ENCODE measurements around the gene BTBD9. TPM values are rescaled to one million over a fixed set of nuclear protein-coding genes. Genes with fewer than 3 reads are reported as not detected.
A peak's percentile ranks its signal among the peaks of the same experiment; 100 is the strongest.

BTBD9 gene
- total and polyA plus RNA-seq, 4 donors = 8.7 to 73.9 (median 28.3) TPM

DNA sequence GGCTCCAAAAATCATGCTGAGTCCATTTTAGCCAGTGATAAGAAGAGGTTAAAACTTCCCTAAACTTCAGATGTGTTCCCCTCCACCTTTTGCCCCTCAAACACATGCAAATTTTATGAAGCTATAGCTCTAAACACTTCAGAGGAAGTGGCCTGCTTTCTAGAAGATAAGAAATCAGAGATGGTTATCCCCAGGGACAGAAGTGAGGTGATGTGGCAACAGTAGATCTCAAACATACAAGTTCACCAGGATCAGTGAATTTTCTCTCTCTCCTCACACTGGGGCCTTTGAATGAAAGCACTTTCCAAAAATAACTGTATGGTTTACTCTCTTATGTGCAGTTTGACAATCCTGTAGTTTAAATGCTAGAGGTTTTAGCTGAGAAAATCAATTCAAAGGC lies 332.0 kb downstream of the BTBD9 start:
- TF ChIP-seq, protein P1, sequence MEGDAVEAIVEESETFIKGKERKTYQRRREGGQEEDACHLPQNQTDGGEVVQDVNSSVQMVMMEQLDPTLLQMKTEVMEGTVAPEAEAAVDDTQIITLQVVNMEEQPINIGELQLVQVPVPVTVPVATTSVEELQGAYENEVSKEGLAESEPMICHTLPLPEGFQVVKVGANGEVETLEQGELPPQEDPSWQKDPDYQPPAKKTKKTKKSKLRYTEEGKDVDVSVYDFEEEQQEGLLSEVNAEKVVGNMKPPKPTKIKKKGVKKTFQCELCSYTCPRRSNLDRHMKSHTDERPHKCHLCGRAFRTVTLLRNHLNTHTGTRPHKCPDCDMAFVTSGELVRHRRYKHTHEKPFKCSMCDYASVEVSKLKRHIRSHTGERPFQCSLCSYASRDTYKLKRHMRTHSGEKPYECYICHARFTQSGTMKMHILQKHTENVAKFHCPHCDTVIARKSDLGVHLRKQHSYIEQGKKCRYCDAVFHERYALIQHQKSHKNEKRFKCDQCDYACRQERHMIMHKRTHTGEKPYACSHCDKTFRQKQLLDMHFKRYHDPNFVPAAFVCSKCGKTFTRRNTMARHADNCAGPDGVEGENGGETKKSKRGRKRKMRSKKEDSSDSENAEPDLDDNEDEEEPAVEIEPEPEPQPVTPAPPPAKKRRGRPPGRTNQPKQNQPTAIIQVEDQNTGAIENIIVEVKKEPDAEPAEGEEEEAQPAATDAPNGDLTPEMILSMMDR (IDR thresholded peaks at IDR 0.05; ENCODE audit: control extremely low read depth, extremely low read depth) = no peak
- Histone ChIP-seq H3K27ac (ENCODE audit: low read depth in 1 of 2, low read length in 1 of 2) (no peak overlapping the region), H3K9me3 (ENCODE audit: control insufficient read depth in 4 of 4, insufficient read depth in 3 of 4, low read length in 3 of 4) (no peaks in the 10 kb centered on the region), H3K4me1 (ENCODE audit: control insufficient read depth in 5 of 5, insufficient read depth in 5 of 5, low read length in 5 of 5) (peaks cover 0 to 22% (median 0%) of the 10 kb centered on the region in 5 donors), H3K36me3 (ENCODE audit: control insufficient read depth in 4 of 4, insufficient read depth in 4 of 4, low read length in 4 of 4) (peaks cover 0 to 1% (median 0%) of the 10 kb centered on the region in 4 donors), H3K27me3 (ENCODE audit: control insufficient read depth in 3 of 3, insufficient read depth in 3 of 3, low read length in 2 of 3) (no peaks in the 10 kb centered on the region), H3K4me3 (no peak overlapping the region), H3K9ac (ENCODE audit: insufficient read depth in 1 of 2, low read length in 2 of 2) (peak overlapping the region in 1 of 2 donors; percentile 0)
- ATAC-seq (ENCODE audit: insufficient read depth, low FRiP score) (no peak), DNase-seq (no peak)

DNA sequence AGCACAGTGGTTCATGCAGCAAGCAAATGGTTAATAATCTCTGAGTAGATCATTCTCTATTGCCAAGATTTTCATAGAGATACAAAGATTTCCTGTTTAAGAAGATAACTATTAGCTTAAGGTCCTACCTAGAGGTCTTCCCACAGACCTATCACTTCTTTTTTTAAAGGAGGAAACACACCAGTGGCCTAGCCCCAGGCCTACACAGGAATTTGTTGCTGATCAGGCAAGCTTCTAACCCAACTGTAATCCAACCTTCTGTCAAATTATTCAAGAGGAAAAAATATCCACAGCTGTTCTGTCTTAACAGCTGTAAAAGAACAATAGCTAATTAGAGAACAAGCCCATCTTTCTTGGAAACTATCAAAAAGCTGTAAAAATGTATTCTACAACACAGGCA lies 332.8 kb downstream of the BTBD9 start:
- no peak overlapping the region for H3K4me3 ChIP-seq
- H3K27me3 ChIP-seq (ENCODE audit: control insufficient read depth in 3 of 3, insufficient read depth in 3 of 3, low read length in 2 of 3) = no peaks in the 10 kb centered on the region
- DNase-seq = peak in 1 of 3 donors; percentile 64
- peaks cover 0 to 1% (median 0%) of the 10 kb centered on the region in 4 donors for H3K36me3 ChIP-seq (ENCODE audit: control insufficient read depth in 4 of 4, insufficient read depth in 4 of 4, low read length in 4 of 4)
- TF ChIP-seq, protein P1 (IDR thresholded peaks at IDR 0.05; ENCODE audit: control extremely low read depth, extremely low read depth) = no peak
- ATAC-seq (ENCODE audit: insufficient read depth, low FRiP score) = no peak
- H3K9ac ChIP-seq (ENCODE audit: insufficient read depth in 1 of 2, low read length in 2 of 2) = no peak overlapping the region
- H3K27ac ChIP-seq (ENCODE audit: low read depth in 1 of 2, low read length in 1 of 2) = no peak overlapping the region
- no peaks in the 10 kb centered on the region for H3K9me3 ChIP-seq (ENCODE audit: control insufficient read depth in 4 of 4, insufficient read depth in 3 of 4, low read length in 3 of 4)
- peaks cover 0 to 22% (median 0%) of the 10 kb centered on the region in 5 donors for H3K4me1 ChIP-seq (ENCODE audit: control insufficient read depth in 5 of 5, insufficient read depth in 5 of 5, low read length in 5 of 5)

DNA sequence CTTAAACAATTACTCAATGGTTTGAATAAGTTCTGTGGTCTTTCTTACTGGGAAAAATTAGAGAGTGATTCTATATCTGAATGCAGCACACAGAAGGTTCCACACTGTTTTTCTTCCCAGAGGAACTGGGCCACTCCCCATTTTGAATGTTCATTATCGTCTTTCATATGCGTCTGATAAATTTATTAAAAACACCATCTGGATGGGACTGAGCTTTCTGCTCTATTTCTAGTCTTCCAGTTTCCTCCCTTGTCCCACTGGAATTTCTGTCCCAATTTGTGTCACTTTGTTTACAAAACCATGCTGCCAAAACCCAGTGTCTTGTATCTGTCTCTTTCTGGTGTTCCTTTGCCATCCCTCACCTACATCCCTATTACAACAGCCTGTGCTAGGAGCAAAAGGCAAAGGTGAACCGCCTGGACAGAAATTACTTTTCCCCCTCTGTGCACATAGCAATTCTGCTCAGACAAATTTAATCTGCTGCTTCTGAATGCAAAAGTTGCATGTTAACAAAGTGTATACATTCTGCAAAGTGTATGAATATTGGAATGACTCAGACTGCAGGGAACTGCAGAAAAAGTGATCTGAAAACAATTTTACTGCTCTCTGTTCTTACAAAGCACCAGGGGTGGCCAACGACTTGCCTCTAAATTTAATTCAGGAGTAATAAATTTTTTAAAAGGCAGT lies 333.6 kb downstream of the BTBD9 start:
- H3K27me3 ChIP-seq (ENCODE audit: control insufficient read depth in 3 of 3, insufficient read depth in 3 of 3, low read length in 2 of 3) = no peaks in the 10 kb centered on the region
- TF ChIP-seq, protein P1 (IDR thresholded peaks at IDR 0.05; ENCODE audit: control extremely low read depth, extremely low read depth) = no peak
- H3K4me3 ChIP-seq = no peak overlapping the region
- H3K27ac ChIP-seq (ENCODE audit: low read depth in 1 of 2, low read length in 1 of 2) = no peak overlapping the region
- H3K4me1 ChIP-seq (ENCODE audit: control insufficient read depth in 5 of 5, insufficient read depth in 5 of 5, low read length in 5 of 5) = peaks cover 0 to 22% (median 0%) of the 10 kb centered on the region in 5 donors
- no peak overlapping the region for H3K9ac ChIP-seq (ENCODE audit: insufficient read depth in 1 of 2, low read length in 2 of 2)
- WGBS, 2 donors = 81 to 82% methylated on average over 4 of the region's 4 CpGs
- ATAC-seq (ENCODE audit: insufficient read depth, low FRiP score) = no peak
- peaks cover 0 to 1% (median 0%) of the 10 kb centered on the region in 4 donors for H3K36me3 ChIP-seq (ENCODE audit: control insufficient read depth in 4 of 4, insufficient read depth in 4 of 4, low read length in 4 of 4)
- no peak for DNase-seq
- no peaks in the 10 kb centered on the region for H3K9me3 ChIP-seq (ENCODE audit: control insufficient read depth in 4 of 4, insufficient read depth in 3 of 4, low read length in 3 of 4)

DNA sequence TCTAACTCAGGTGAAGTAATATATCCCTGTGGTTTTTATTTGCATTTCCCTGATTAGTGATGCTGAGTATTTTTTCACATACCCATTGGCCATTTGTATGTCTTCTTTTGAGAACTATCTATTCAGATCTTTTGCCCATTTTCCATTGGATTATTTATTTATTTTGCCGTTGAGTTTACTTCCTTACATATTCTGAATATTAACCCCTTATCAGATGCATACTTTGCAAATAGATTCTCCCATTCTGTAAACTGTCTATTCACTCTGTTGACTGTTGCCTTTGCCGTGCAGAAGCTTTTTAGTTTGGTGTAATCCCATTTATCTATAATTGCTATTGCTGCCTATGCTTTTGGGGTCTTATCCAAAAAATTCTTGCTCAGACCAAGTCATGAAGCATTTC lies 336.9 kb downstream of the BTBD9 start:
- TF ChIP-seq, protein P1 (IDR thresholded peaks at IDR 0.05; ENCODE audit: control extremely low read depth, extremely low read depth) = no peak
- no peak for DNase-seq
- no peaks in the 10 kb centered on the region for H3K9me3 ChIP-seq (ENCODE audit: control insufficient read depth in 4 of 4, insufficient read depth in 3 of 4, low read length in 3 of 4)
- WGBS, 2 donors = 75 to 78% methylated on average over 2 of the region's 2 CpGs
- H3K4me1 ChIP-seq (ENCODE audit: control insufficient read depth in 5 of 5, insufficient read depth in 5 of 5, low read length in 5 of 5) = peaks cover 0 to 20% (median 0%) of the 10 kb centered on the region in 5 donors
- no peak overlapping the region for H3K9ac ChIP-seq (ENCODE audit: insufficient read depth in 1 of 2, low read length in 2 of 2)
- no peaks in the 10 kb centered on the region for H3K27me3 ChIP-seq (ENCODE audit: control insufficient read depth in 3 of 3, insufficient read depth in 3 of 3, low read length in 2 of 3)
- no peak for ATAC-seq (ENCODE audit: insufficient read depth, low FRiP score)
- H3K36me3 ChIP-seq (ENCODE audit: control insufficient read depth in 4 of 4, insufficient read depth in 4 of 4, low read length in 4 of 4) = peaks cover 0 to 1% (median 0%) of the 10 kb centered on the region in 4 donors
- no peak overlapping the region for H3K27ac ChIP-seq (ENCODE audit: low read depth in 1 of 2, low read length in 1 of 2)
- no peak overlapping the region for H3K4me3 ChIP-seq
